BLaER1 (cell line): ENCODE measurements around the gene PTPRD.
A peak's percentile ranks its signal among the peaks of the same experiment; 100 is the strongest.

Source experiments
- H3K27ac ChIP-seq: shearing (Covaris generic); formaldehyde crosslinking; 2 replicates; pipeline ENCODE4 v1.8.1; 2022
- H3K27me3 ChIP-seq: shearing (Covaris generic); formaldehyde crosslinking; 2 replicates; pipeline ENCODE4 v1.8.1; 2022
- H3K36me3 ChIP-seq: shearing (Covaris generic); formaldehyde crosslinking; 2 replicates; pipeline ENCODE4 v1.8.1; 2022
- H3K4me1 ChIP-seq: shearing (Covaris generic); formaldehyde crosslinking; 2 replicates; pipeline ENCODE4 v1.8.1; 2022
- H3K4me2 ChIP-seq: shearing (Covaris generic); formaldehyde crosslinking; 2 replicates; pipeline ENCODE4 v1.8.1; 2022
- H3K4me3 ChIP-seq: shearing (Covaris generic); formaldehyde crosslinking; 2 replicates; pipeline ENCODE4 v1.8.1; 2022
- H3K9ac ChIP-seq: shearing (Covaris generic); formaldehyde crosslinking; 2 replicates; pipeline ENCODE4 v1.8.1; 2022
- H3K9me3 ChIP-seq: shearing (Covaris generic); formaldehyde crosslinking; 2 replicates; pipeline ENCODE4 v1.8.1; 2022
- H4K20me1 ChIP-seq: shearing (Covaris generic); formaldehyde crosslinking; 2 replicates; pipeline ENCODE4 v1.8.1; 2022
- Cebpa-rat ChIP-seq: shearing (Covaris generic); IDR thresholded peaks from 2 replicates; pipeline ENCODE4 v1.8.1; 2022

The PTPRD gene

GRCh38 chr9:8757881-8758280 lies 1854.9 kb downstream of the PTPRD start:
- no peaks in the 10 kb centered on the region for H3K9me3 ChIP-seq
- no peaks in the 10 kb centered on the region for H3K4me1 ChIP-seq
- TF ChIP-seq Cebpa-rat, result no peak
- H3K27ac ChIP-seq, result no peak overlapping the region
- H3K9ac ChIP-seq, result no peak overlapping the region
- H3K36me3 ChIP-seq, result no peaks in the 10 kb centered on the region
- H3K27me3 ChIP-seq, result no peaks in the 10 kb centered on the region
- H3K4me2 ChIP-seq, result no peak overlapping the region
- no peak overlapping the region for H3K4me3 ChIP-seq
- H4K20me1 ChIP-seq, result no peaks in the 10 kb centered on the region

GRCh38 chr9:8754751-8755150 lies 1858.1 kb downstream of the PTPRD start:
- Histone ChIP-seq H3K9me3 (no peaks in the 10 kb centered on the region), H3K4me3 (no peak overlapping the region), H3K27ac (no peak overlapping the region), H3K36me3 (no peaks in the 10 kb centered on the region), H3K9ac (no peak overlapping the region), H4K20me1 (no peaks in the 10 kb centered on the region), H3K27me3 (no peaks in the 10 kb centered on the region), H3K4me2 (no peak overlapping the region), H3K4me1 (no peaks in the 10 kb centered on the region)
- no peak for TF ChIP-seq Cebpa-rat

- no peak for TF ChIP-seq Cebpa-rat
- Histone ChIP-seq H3K9me3 (no peaks in the 10 kb centered on the region), H3K36me3 (no peaks in the 10 kb centered on the region), H3K4me3 (no peak overlapping the region), H3K27me3 (no peaks in the 10 kb centered on the region), H3K4me1 (no peaks in the 10 kb centered on the region), H3K9ac (no peak overlapping the region), H3K4me2 (no peak overlapping the region), H4K20me1 (no peaks in the 10 kb centered on the region), H3K27ac (no peak overlapping the region)
Observed at GRCh38 chr9:8751406-8751930, 1861.3 kb downstream of the PTPRD start.

- H4K20me1 ChIP-seq, result no peaks in the 10 kb centered on the region
- no peaks in the 10 kb centered on the region for H3K4me1 ChIP-seq
- no peaks in the 10 kb centered on the region for H3K9me3 ChIP-seq
- no peak overlapping the region for H3K4me3 ChIP-seq
- TF ChIP-seq Cebpa-rat, result no peak
- no peak overlapping the region for H3K9ac ChIP-seq
- no peak overlapping the region for H3K4me2 ChIP-seq
- H3K36me3 ChIP-seq, result no peaks in the 10 kb centered on the region
- no peak overlapping the region for H3K27ac ChIP-seq
- H3K27me3 ChIP-seq, result no peaks in the 10 kb centered on the region
Observed at GRCh38 chr9:8750639-8751051, 1862.2 kb downstream of the PTPRD start.

GRCh38 chr9:8745347-8745746 lies 1867.5 kb downstream of the PTPRD start:
- no peaks in the 10 kb centered on the region for H4K20me1 ChIP-seq
- no peak overlapping the region for H3K9ac ChIP-seq
- H3K4me1 ChIP-seq, result no peaks in the 10 kb centered on the region
- no peaks in the 10 kb centered on the region for H3K36me3 ChIP-seq
- H3K27me3 ChIP-seq, result no peaks in the 10 kb centered on the region
- no peak overlapping the region for H3K4me2 ChIP-seq
- no peak overlapping the region for H3K4me3 ChIP-seq
- TF ChIP-seq Cebpa-rat, result no peak
- no peaks in the 10 kb centered on the region for H3K9me3 ChIP-seq
- H3K27ac ChIP-seq, result no peak overlapping the region

GRCh38 chr9:8738945-8739344 lies 1873.9 kb downstream of the PTPRD start:
- Histone ChIP-seq H3K4me2 (no peak overlapping the region), H4K20me1 (no peaks in the 10 kb centered on the region), H3K4me1 (peaks cover 15% of the 10 kb centered on the region), H3K36me3 (no peaks in the 10 kb centered on the region), H3K9me3 (no peaks in the 10 kb centered on the region), H3K9ac (no peak overlapping the region), H3K27ac (no peak overlapping the region), H3K27me3 (no peaks in the 10 kb centered on the region), H3K4me3 (no peak overlapping the region)
- no peak for TF ChIP-seq Cebpa-rat

GRCh38 chr9:8736805-8737204 lies 1876.0 kb downstream of the PTPRD start:
- TF ChIP-seq Cebpa-rat, result no peak
- Histone ChIP-seq H3K36me3 (no peaks in the 10 kb centered on the region), H3K9me3 (no peaks in the 10 kb centered on the region), H3K27ac (no peak overlapping the region), H3K4me1 (peaks cover 36% of the 10 kb centered on the region), H4K20me1 (no peaks in the 10 kb centered on the region), H3K4me2 (no peak overlapping the region), H3K9ac (no peak overlapping the region), H3K27me3 (no peaks in the 10 kb centered on the region), H3K4me3 (no peak overlapping the region)

- no peak overlapping the region for H3K9ac ChIP-seq
- H3K4me1 ChIP-seq, result peaks cover 38% of the 10 kb centered on the region
- no peak overlapping the region for H3K4me3 ChIP-seq
- no peak overlapping the region for H3K27ac ChIP-seq
- no peaks in the 10 kb centered on the region for H4K20me1 ChIP-seq
- no peak for TF ChIP-seq Cebpa-rat
- peak overlapping the region; percentile 67 for H3K4me2 ChIP-seq
- H3K9me3 ChIP-seq, result no peaks in the 10 kb centered on the region
- H3K36me3 ChIP-seq, result no peaks in the 10 kb centered on the region
- no peaks in the 10 kb centered on the region for H3K27me3 ChIP-seq
Observed at GRCh38 chr9:8734760-8735159, 1878.0 kb downstream of the PTPRD start.

- no peaks in the 10 kb centered on the region for H3K9me3 ChIP-seq
- H4K20me1 ChIP-seq, result no peaks in the 10 kb centered on the region
- H3K9ac ChIP-seq, result peak overlapping the region; percentile 3; the same call in 1 of the 2 replicates
- H3K27ac ChIP-seq, result peak overlapping the region; percentile 22; the same call in 1 of the 2 replicates
- no peak for TF ChIP-seq Cebpa-rat
- peaks cover 38% of the 10 kb centered on the region for H3K4me1 ChIP-seq
- H3K27me3 ChIP-seq, result no peaks in the 10 kb centered on the region
- no peaks in the 10 kb centered on the region for H3K36me3 ChIP-seq
- H3K4me2 ChIP-seq, result peak overlapping the region; percentile 67
- H3K4me3 ChIP-seq, result no peak overlapping the region
Observed at GRCh38 chr9:8733131-8733954, 1879.5 kb downstream of the PTPRD start.

GRCh38 chr9:8732367-8733075 lies 1880.3 kb downstream of the PTPRD start:
- H3K36me3 ChIP-seq, result no peaks in the 10 kb centered on the region
- no peaks in the 10 kb centered on the region for H4K20me1 ChIP-seq
- no peak overlapping the region for H3K9ac ChIP-seq
- H3K4me3 ChIP-seq, result no peak overlapping the region
- H3K27ac ChIP-seq, result no peak overlapping the region
- H3K27me3 ChIP-seq, result no peaks in the 10 kb centered on the region
- no peaks in the 10 kb centered on the region for H3K9me3 ChIP-seq
- TF ChIP-seq Cebpa-rat, result no peak
- peak overlapping the region; percentile 67 for H3K4me2 ChIP-seq
- peaks cover 38% of the 10 kb centered on the region for H3K4me1 ChIP-seq
